ENCODE data around the gene ARHGAP18. TPM values are rescaled to one million over a fixed set of nuclear protein-coding genes. Genes with fewer than 3 reads are reported as not detected.

ARHGAP18 gene
- total RNA-seq, 2 donors from 2014 or later: 14.3 to 17.7 TPM

GRCh38 chr6:129552413-129552812 lies 157.6 kb downstream of the ARHGAP18 start:
- 73 to 95% methylated on average over 2 of the region's 2 CpGs for WGBS, 2 experiments (ENCODE audit: insufficient coverage in 1 of 2, insufficient read length in 1 of 2)
- Histone ChIP-seq H3K9me3 (ENCODE audit: control insufficient read depth, low read length) (no peaks in the 10 kb centered on the region), H3K9ac (ENCODE audit: extremely low read depth, low read length, poor library complexity, severe bottlenecking) (no peak overlapping the region), H3K27me3 (ENCODE audit: control insufficient read depth, insufficient read depth, low read length, poor library complexity, severe bottlenecking) (no peaks in the 10 kb centered on the region), H3K4me1 (ENCODE audit: control insufficient read depth, insufficient read depth, low read length) (peaks cover 32% of the 10 kb centered on the region), H3K27ac (ENCODE audit: low read depth, low read length) (no peak overlapping the region), H3K36me3 (ENCODE audit: control insufficient read depth, insufficient read depth, low read length) (no peaks in the 10 kb centered on the region), H3K4me3 (ENCODE audit: low read length) (no peak overlapping the region)
- Mint-ChIP-seq H3K9me3 (no peaks in the 10 kb centered on the region), H3K4me1 (peaks cover 41% of the 10 kb centered on the region), H3K27me3 (ENCODE audit: insufficient read depth) (no peaks in the 10 kb centered on the region), H3K4me3 (no peak overlapping the region), H3K36me3 (ENCODE audit: low read depth) (no peaks in the 10 kb centered on the region), H3K27ac (no peak overlapping the region)
- DNase-seq: no peak
- peak; percentile 20 for TF ChIP-seq CTCF (conservative IDR thresholded peaks at IDR 0.05)

GRCh38 chr6:129551486-129551885 lies 158.5 kb downstream of the ARHGAP18 start:
- WGBS, 2 experiments (ENCODE audit: insufficient coverage in 1 of 2, insufficient read length in 1 of 2): 100% methylated on average over 1 of the region's 1 CpG; no CpG with 5 or more reads in 1 of the 2 experiments
- H3K9me3 Mint-ChIP-seq: no peaks in the 10 kb centered on the region
- TF ChIP-seq CTCF (conservative IDR thresholded peaks at IDR 0.05): no peak
- H3K9ac ChIP-seq (ENCODE audit: extremely low read depth, low read length, poor library complexity, severe bottlenecking): no peak overlapping the region
- no peak overlapping the region for H3K4me3 Mint-ChIP-seq
- H3K27me3 Mint-ChIP-seq (ENCODE audit: insufficient read depth): no peaks in the 10 kb centered on the region
- H3K27ac ChIP-seq (ENCODE audit: low read depth, low read length): no peak overlapping the region
- H3K4me1 Mint-ChIP-seq: peaks cover 36% of the 10 kb centered on the region
- no peak overlapping the region for H3K4me3 ChIP-seq (ENCODE audit: low read length)
- H3K27me3 ChIP-seq (ENCODE audit: control insufficient read depth, insufficient read depth, low read length, poor library complexity, severe bottlenecking): no peaks in the 10 kb centered on the region
- H3K36me3 ChIP-seq (ENCODE audit: control insufficient read depth, insufficient read depth, low read length): no peaks in the 10 kb centered on the region
- no peaks in the 10 kb centered on the region for H3K36me3 Mint-ChIP-seq (ENCODE audit: low read depth)
- H3K9me3 ChIP-seq (ENCODE audit: control insufficient read depth, low read length): no peaks in the 10 kb centered on the region
- peaks cover 31% of the 10 kb centered on the region for H3K4me1 ChIP-seq (ENCODE audit: control insufficient read depth, insufficient read depth, low read length)
- no peak for DNase-seq
- no peak overlapping the region for H3K27ac Mint-ChIP-seq

GRCh38 chr6:129546702-129547101 lies 163.3 kb downstream of the ARHGAP18 start:
- Histone ChIP-seq H3K9ac (ENCODE audit: extremely low read depth, low read length, poor library complexity, severe bottlenecking) (no peak overlapping the region), H3K4me3 (ENCODE audit: low read length) (no peak overlapping the region), H3K4me1 (ENCODE audit: control insufficient read depth, insufficient read depth, low read length) (peaks cover 4% of the 10 kb centered on the region), H3K36me3 (ENCODE audit: control insufficient read depth, insufficient read depth, low read length) (peaks cover 3% of the 10 kb centered on the region), H3K27me3 (ENCODE audit: control insufficient read depth, insufficient read depth, low read length, poor library complexity, severe bottlenecking) (no peaks in the 10 kb centered on the region), H3K27ac (ENCODE audit: low read depth, low read length) (no peak overlapping the region), H3K9me3 (ENCODE audit: control insufficient read depth, low read length) (peaks cover 14% of the 10 kb centered on the region)
- no peak for DNase-seq
- Mint-ChIP-seq H3K9me3 (no peaks in the 10 kb centered on the region), H3K27me3 (ENCODE audit: insufficient read depth) (no peaks in the 10 kb centered on the region), H3K27ac (no peak overlapping the region), H3K36me3 (ENCODE audit: low read depth) (no peaks in the 10 kb centered on the region), H3K4me1 (peaks cover 2% of the 10 kb centered on the region), H3K4me3 (no peak overlapping the region)
- WGBS, 2 experiments (ENCODE audit: insufficient coverage in 1 of 2, insufficient read length in 1 of 2): 92 to 100% methylated on average over 1 to 4 of the region's 4 CpGs
- no peak for TF ChIP-seq CTCF (conservative IDR thresholded peaks at IDR 0.05)

All from endodermal cell (in vitro differentiated cells).